NCI-H2227 treated with DMSO at 0.1 percent for 48 hours (cell line): Measurements from ENCODE around the gene ASPDH.

Experiments used
- DNase-seq: peaks from one replicate; lab custom pipeline; 2025; lab: John Stamatoyannopoulos, UW

The ASPDH gene

GRCh38 chr19:50513746-50514345 is at the start of gene ASPDH:
Gene ASPDH, minus strand, starts transcription at chr19:50513913. Its CDS starts 90 bp downstream, at chr19:50513823.
- peak; percentile 12 for DNase-seq

- no peak for DNase-seq
Measured at GRCh38 chr19:50562996-50563395, 49.3 kb upstream of the ASPDH start.

- DNase-seq, result no peak
Measured at GRCh38 chr19:50562329-50562728, 48.6 kb upstream of the ASPDH start.

- no peak for DNase-seq
Measured at GRCh38 chr19:50559636-50560035, 45.9 kb upstream of the ASPDH start.

- no peak for DNase-seq
Measured at GRCh38 chr19:50558449-50558848, 44.7 kb upstream of the ASPDH start.

- DNase-seq, result no peak
Measured at GRCh38 chr19:50558039-50558438, 44.3 kb upstream of the ASPDH start.

- DNase-seq, result no peak
Measured at GRCh38 chr19:50557009-50557613, 43.4 kb upstream of the ASPDH start.

- peak; percentile 71 for DNase-seq
Measured at GRCh38 chr19:50556282-50557008, 42.7 kb upstream of the ASPDH start.

GRCh38 chr19:50555450-50556281 is 42.0 kb upstream of the ASPDH start:
- peak; percentile 41 for DNase-seq

- DNase-seq, result no peak
Measured at GRCh38 chr19:50555033-50555432, 41.3 kb upstream of the ASPDH start.

- DNase-seq, result no peak
Measured at GRCh38 chr19:50554212-50554611, 40.5 kb upstream of the ASPDH start.

- no peak for DNase-seq
Measured at GRCh38 chr19:50553134-50553703, 39.5 kb upstream of the ASPDH start.

- no peak for DNase-seq
Measured at GRCh38 chr19:50552540-50552939, 38.8 kb upstream of the ASPDH start.

GRCh38 chr19:50551715-50552187 is 38.0 kb upstream of the ASPDH start:
- no peak for DNase-seq

GRCh38 chr19:50551034-50551714 is 37.5 kb upstream of the ASPDH start:
- DNase-seq, result no peak

- no peak for DNase-seq
Measured at GRCh38 chr19:50550594-50550966, 36.9 kb upstream of the ASPDH start.

GRCh38 chr19:50549927-50550593 is 36.3 kb upstream of the ASPDH start:
- DNase-seq, result no peak

GRCh38 chr19:50549059-50549926 is 35.6 kb upstream of the ASPDH start:
- DNase-seq, result no peak

GRCh38 chr19:50548191-50549058 is 34.7 kb upstream of the ASPDH start:
- DNase-seq, result no peak
